Mucosa of descending colon (tissue), 3 donors: ENCODE measurements around the gene INS. TPM values are rescaled to one million over a fixed set of nuclear protein-coding genes. Genes with fewer than 3 reads are reported as not detected.

Source experiments
- ATAC-seq: fragments of 200-7000 bp; cut with Tn5 transposase; one replicate; pipeline ENCODE4 v1.9.1; 2020; ENCODE audit warnings: mild to moderate bottlenecking, moderate library complexity
- DNase-seq, 3 donors: peaks; one replicate each; pipeline ENCODE4 v3.0.0-alpha.2; 2020
- H3K36me3 ChIP-seq: fragments of 200-600 bp; one replicate; pipeline ENCODE4 v1.8.0; 2021; ENCODE audit warnings: low read depth, mild to moderate bottlenecking
- H3K4me1 ChIP-seq: fragments of 200-600 bp; one replicate; pipeline ENCODE4 v1.8.0; 2021; ENCODE audit warnings: low read depth, mild to moderate bottlenecking
- H3K4me3 ChIP-seq: fragments of 200-600 bp; one replicate; pipeline ENCODE4 v1.8.0; 2021; ENCODE audit warnings: mild to moderate bottlenecking
- H3K9me3 ChIP-seq: fragments of 200-600 bp; one replicate; pipeline ENCODE4 v1.8.0; 2021; ENCODE audit warnings: mild to moderate bottlenecking
- intact Hi-C, 2 donors: fragments of 100-400 bp; cut with DNase I in 1 of 2; cut with micrococcal nuclease in 1 of 2; formaldehyde crosslinking; loops; one replicate each; pipeline versions ENCODE4 v1.11.0 to v1.11.1; 2022; cut with DNase I, micrococcal nuclease
- long read RNA-seq, 2 donors: library from polyadenylated mRNA; unstranded; transcript quantifications; one replicate each; pipeline ENCODE4 v2.0.0, GENCODE V29; 2019 to 2021
- total RNA-seq, 3 donors: library from RNA; stranded (reverse); fragmentation: NEBNext Ultra II Directional in 2 of 3; extraction: Animal tissue kit (Norgen Biotek cat#: 25700) in 2 of 3; gene quantifications; one replicate each; pipeline versions ENCODE4 v1.2.1 to v1.2.4, GENCODE V29; 2021 to 2023
- TF ChIP-seq, protein P1 (sequence below): fragments of 200-600 bp; IDR thresholded peaks from one replicate; pipeline ENCODE4 v1.8.0; 2022; ENCODE audit warnings: antibody characterized with exemption, mild to moderate bottlenecking
- donor health status: DM: no; HTN: no; CAD: no; lungs with moderate emphysema.
- donor health status: DM: no; HTN: no; CAD: no.
- donor health status: DM: no; HTN: yes; CAD: no.

The INS gene
- not detected for total RNA-seq
- long read RNA-seq, donor 1 = 0 reads
- long read RNA-seq, donor 2 = 0 reads

DNA sequence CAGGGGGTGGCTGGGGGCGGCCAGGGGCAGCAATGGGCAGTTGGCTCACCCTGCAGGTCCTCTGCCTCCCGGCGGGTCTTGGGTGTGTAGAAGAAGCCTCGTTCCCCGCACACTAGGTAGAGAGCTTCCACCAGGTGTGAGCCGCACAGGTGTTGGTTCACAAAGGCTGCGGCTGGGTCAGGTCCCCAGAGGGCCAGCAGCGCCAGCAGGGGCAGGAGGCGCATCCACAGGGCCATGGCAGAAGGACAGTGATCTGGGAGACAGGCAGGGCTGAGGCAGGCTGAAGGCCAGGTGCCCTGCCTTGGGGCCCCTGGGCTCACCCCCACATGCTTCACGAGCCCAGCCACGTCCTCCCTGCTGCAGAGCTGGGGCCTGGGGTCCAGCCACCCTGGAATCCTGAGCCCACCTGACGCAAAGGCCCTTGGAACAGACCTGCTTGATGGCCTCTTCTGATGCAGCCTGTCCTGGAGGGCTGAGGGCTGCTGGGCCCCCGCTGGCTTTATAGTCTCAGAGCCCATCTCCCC, at the start of gene INS:
Gene INS (minus strand): TSS at position 474 of the 524 bp plus-strand sequence. CDS start 238 bp downstream, at position 236.
- TF ChIP-seq, protein P1, sequence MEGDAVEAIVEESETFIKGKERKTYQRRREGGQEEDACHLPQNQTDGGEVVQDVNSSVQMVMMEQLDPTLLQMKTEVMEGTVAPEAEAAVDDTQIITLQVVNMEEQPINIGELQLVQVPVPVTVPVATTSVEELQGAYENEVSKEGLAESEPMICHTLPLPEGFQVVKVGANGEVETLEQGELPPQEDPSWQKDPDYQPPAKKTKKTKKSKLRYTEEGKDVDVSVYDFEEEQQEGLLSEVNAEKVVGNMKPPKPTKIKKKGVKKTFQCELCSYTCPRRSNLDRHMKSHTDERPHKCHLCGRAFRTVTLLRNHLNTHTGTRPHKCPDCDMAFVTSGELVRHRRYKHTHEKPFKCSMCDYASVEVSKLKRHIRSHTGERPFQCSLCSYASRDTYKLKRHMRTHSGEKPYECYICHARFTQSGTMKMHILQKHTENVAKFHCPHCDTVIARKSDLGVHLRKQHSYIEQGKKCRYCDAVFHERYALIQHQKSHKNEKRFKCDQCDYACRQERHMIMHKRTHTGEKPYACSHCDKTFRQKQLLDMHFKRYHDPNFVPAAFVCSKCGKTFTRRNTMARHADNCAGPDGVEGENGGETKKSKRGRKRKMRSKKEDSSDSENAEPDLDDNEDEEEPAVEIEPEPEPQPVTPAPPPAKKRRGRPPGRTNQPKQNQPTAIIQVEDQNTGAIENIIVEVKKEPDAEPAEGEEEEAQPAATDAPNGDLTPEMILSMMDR = no peak
- H3K4me1 ChIP-seq = no peaks in the 10 kb centered on the region
- no peaks in the 10 kb centered on the region for H3K36me3 ChIP-seq
- ATAC-seq = no peak
- intact Hi-C loops = no loop called here
- no peaks in the 10 kb centered on the region for H3K9me3 ChIP-seq
- no peak for DNase-seq
- H3K4me3 ChIP-seq = no peak within 1 kb of the TSS

DNA sequence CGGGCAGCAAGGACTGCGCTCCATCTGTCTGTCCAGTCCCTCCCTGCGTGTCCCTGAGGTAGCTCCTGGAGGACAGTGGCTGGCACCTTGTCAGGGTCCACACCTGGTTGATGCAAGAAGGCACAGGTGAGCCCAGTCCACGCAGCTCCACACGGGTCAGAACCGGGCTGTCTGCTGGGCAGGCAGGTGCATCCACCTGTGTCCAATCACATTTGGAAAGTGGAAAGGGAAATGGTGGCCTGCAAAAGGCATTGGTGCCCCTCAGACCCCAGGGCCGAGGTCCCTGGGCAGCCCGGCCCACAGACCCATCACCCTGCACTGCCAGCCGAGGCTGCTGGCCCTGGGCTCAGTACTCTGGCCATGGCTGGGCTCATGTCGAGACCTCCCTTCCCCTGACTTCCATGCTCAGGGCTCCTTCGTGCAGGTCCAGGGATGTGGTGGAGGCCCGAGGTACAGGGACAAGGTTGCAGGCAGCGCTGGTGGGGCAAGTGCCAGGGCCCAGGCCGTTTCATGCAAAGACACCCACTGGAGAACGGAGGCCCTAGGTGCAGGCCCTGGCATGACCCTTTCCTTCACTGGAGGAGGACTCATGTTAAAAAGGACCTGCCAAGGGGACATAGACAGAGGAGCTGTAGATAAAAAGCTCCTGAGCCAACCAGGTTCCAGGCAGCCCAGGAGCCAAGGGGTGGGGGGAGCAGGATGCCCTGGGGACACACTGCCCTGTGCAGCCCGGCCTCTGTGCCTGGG, 49.5 kb upstream of the INS start:
- Histone ChIP-seq H3K9me3 (no peaks in the 10 kb centered on the region), H3K36me3 (no peaks in the 10 kb centered on the region), H3K4me1 (peaks cover 13% of the 10 kb centered on the region), H3K4me3 (no peak overlapping the region)
- ATAC-seq (peak; percentile 29), DNase-seq (peak in 1 of 3 donors; percentile 22)
- TF ChIP-seq, protein P1 = no peak
- intact Hi-C loops = no loop called here

DNA sequence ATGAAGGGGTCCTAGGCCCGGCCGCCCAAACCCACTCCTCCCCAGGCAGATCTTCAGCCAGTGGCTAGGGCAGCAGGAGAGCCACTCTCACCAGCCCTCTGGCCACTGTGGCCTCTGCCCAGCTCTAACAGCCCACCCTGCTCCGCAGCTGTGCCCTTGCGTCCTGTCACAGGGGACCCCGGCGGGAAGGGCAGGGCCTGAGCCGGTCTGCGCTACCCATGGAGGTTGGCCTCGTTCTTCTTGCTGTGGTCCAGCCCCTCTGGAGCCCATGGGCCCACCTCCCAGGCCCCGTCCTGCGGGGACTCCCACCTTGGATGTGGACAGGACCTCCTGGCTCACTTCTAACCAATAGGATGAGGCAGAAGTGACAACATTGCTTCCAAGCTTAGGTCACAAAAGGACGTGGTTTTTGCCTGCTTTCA, 48.9 kb upstream of the INS start:
- Histone ChIP-seq H3K4me1 (peaks cover 13% of the 10 kb centered on the region), H3K9me3 (no peaks in the 10 kb centered on the region), H3K4me3 (no peak overlapping the region), H3K36me3 (no peaks in the 10 kb centered on the region)
- TF ChIP-seq, protein P1 = no peak
- intact Hi-C loops = loop anchor here in 1 of 2 donors (10.0 kb wide), 1 partner anchor 85 kb away; no protein-coding TSS in a partner anchor
- ATAC-seq (no peak), DNase-seq (peak in 1 of 3 donors; percentile 20)

DNA sequence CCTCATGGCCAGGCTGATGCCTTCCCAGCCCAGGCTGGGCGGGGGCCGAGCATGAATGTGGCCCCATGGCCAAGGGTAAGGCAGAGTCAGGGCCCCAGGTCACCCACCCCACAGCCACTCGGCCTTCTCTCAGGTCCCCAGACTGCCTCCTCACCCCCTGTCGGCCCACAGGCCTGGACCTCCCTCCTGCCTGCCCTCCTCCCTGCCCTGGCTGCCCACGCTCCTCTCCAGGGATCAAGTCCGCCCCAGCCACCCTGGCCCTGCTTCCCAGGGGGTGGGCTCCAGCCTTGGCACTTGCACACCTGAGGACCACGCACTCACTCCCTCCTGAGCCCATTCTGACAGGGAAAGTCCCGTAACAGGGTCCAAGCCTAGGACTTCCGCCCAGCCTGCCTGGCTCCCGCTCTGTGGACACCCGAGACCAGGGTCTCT, 48.4 kb upstream of the INS start:
- intact Hi-C loops = loop anchor here in 1 of 2 donors (10.0 kb wide), 1 partner anchor 85 kb away; no protein-coding TSS in a partner anchor
- Histone ChIP-seq H3K4me3 (no peak overlapping the region), H3K4me1 (peaks cover 13% of the 10 kb centered on the region), H3K9me3 (no peaks in the 10 kb centered on the region), H3K36me3 (no peaks in the 10 kb centered on the region)
- peak in 1 of 3 donors; percentile 21 for DNase-seq
- TF ChIP-seq, protein P1 = no peak
- ATAC-seq = no peak

DNA sequence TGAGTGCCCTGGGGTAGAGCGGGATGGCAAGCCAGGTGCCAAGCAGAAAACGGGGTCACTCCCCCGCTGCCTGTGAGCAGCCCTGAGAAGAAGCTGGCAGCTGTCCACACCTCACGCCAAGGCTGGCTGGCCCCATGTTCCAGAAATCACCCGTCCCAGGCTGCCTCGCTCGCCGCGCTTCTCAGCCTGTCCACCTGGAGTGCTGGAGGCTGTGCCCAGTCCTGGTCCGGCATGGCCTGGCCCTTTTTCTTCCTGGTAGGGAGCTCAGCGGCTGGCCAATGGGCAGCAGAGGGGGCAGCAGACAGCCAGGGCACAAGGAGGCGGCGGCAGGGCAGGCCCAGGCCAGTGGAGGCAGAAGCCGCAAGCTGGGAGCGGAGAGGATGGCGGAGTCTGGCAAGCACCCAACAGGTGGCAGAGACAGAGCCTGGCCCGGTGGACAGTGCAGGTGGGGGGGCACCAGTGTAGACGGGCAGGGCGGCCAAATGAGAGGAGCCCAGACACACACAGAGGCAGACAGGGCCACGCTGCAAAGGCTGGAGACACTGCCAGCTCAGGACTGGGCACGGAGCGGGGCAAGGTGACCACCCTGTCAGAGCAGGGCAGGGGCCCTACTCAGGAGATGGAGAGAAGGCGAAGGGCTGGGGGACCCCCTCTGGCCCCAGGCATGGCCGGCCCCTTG, 47.8 kb upstream of the INS start:
- no peak overlapping the region for H3K4me3 ChIP-seq
- peak; percentile 25 for ATAC-seq
- peak in 2 of 3 donors; percentile 39 to 61 for DNase-seq
- intact Hi-C loops = loop anchor here in 1 of 2 donors (10.0 kb wide), 1 partner anchor 86 kb away; no protein-coding TSS in a partner anchor
- H3K4me1 ChIP-seq = peaks cover 13% of the 10 kb centered on the region
- TF ChIP-seq, protein P1 = no peak
- no peaks in the 10 kb centered on the region for H3K9me3 ChIP-seq
- no peaks in the 10 kb centered on the region for H3K36me3 ChIP-seq
